ENCODE measurements around the gene JPH3.
"Not testable (repeated sequence)": the region's sequence is repeated elsewhere in the genome, so short reads cannot be mapped to it uniquely, and the experiment has no call there.

Gene JPH3

GRCh38 chr16:87713451-87714229, 111.3 kb downstream of the JPH3 start:
- DNase-seq (ENCODE audit: low read depth, low spot score): no peak

- DNase-seq (ENCODE audit: low read depth, low spot score): no peak
These were observed 112.9 kb downstream of the JPH3 start for GRCh38 chr16:87715231-87715630.

- DNase-seq (ENCODE audit: low read depth, low spot score): no peak
These were observed 113.3 kb downstream of the JPH3 start for GRCh38 chr16:87715658-87716057.

- DNase-seq (ENCODE audit: low read depth, low spot score): not testable (repeated sequence)
These were observed 116.5 kb downstream of the JPH3 start for GRCh38 chr16:87718831-87719230.

GRCh38 chr16:87720446-87720845, 118.1 kb downstream of the JPH3 start:
- DNase-seq (ENCODE audit: low read depth, low spot score): no peak

- DNase-seq (ENCODE audit: low read depth, low spot score): no peak
These were observed 119.6 kb downstream of the JPH3 start for GRCh38 chr16:87721622-87722585.

GRCh38 chr16:87722590-87723225, 120.4 kb downstream of the JPH3 start:
- no peak for DNase-seq (ENCODE audit: low read depth, low spot score)

GRCh38 chr16:87723226-87723623, 120.9 kb downstream of the JPH3 start:
- DNase-seq (ENCODE audit: low read depth, low spot score): no peak

- DNase-seq (ENCODE audit: low read depth, low spot score): no peak
These were observed 122.4 kb downstream of the JPH3 start for GRCh38 chr16:87724490-87725291.

- no peak for DNase-seq (ENCODE audit: low read depth, low spot score)
These were observed 123.4 kb downstream of the JPH3 start for GRCh38 chr16:87725596-87726235.

GRCh38 chr16:87726577-87726976, 124.3 kb downstream of the JPH3 start:
- not testable (repeated sequence) for DNase-seq (ENCODE audit: low read depth, low spot score)

GRCh38 chr16:87727346-87727745, 125.0 kb downstream of the JPH3 start:
- no peak for DNase-seq (ENCODE audit: low read depth, low spot score)

- no peak for DNase-seq (ENCODE audit: low read depth, low spot score)
These were observed 125.7 kb downstream of the JPH3 start for GRCh38 chr16:87728026-87728425.

- no peak for DNase-seq (ENCODE audit: low read depth, low spot score)
These were observed 127.1 kb downstream of the JPH3 start for GRCh38 chr16:87729266-87729954.

GRCh38 chr16:87731607-87732006, 129.3 kb downstream of the JPH3 start:
- no peak for DNase-seq (ENCODE audit: low read depth, low spot score)

GRCh38 chr16:87733190-87733589, 130.9 kb downstream of the JPH3 start:
- DNase-seq (ENCODE audit: low read depth, low spot score): no peak

GRCh38 chr16:87734644-87735043, 132.3 kb downstream of the JPH3 start:
- DNase-seq (ENCODE audit: low read depth, low spot score): no peak

GRCh38 chr16:87735270-87736007, 133.1 kb downstream of the JPH3 start:
- no peak for DNase-seq (ENCODE audit: low read depth, low spot score)

- DNase-seq (ENCODE audit: low read depth, low spot score): no peak
These were observed 133.7 kb downstream of the JPH3 start for GRCh38 chr16:87736008-87736382.

- DNase-seq (ENCODE audit: low read depth, low spot score): no peak
These were observed 137.5 kb downstream of the JPH3 start for GRCh38 chr16:87739801-87740200.

Data from iPS DF 19.7 (cell line).